Ascending aorta (tissue), 2 donors: ENCODE measurements around the gene INVS. TPM values are rescaled to one million over a fixed set of nuclear protein-coding genes. Genes with fewer than 3 reads are reported as not detected.

Experiments
- DNase-seq, 2 donors: peaks; one replicate each; pipeline ENCODE4 v3.0.0-alpha.2; 2019; ENCODE audit warnings: low spot score in 2 of 2
- H3K27ac ChIP-seq, 2 donors: fragments of 200-600 bp; sonication (generic); one replicate each; pipeline ENCODE4 v1.5.1; 2016 to 2017; ENCODE audit warnings: mild to moderate bottlenecking in 1 of 2
- H3K27me3 ChIP-seq: fragments of 200-600 bp; sonication (generic); one replicate; pipeline ENCODE4 v1.5.1; 2017
- H3K36me3 ChIP-seq, 2 donors: fragments of 200-600 bp; sonication (generic); one replicate each; pipeline ENCODE4 v1.5.1; 2016
- H3K4me1 ChIP-seq, 2 donors: fragments of 200-600 bp; sonication (generic); one replicate each; pipeline ENCODE4 v1.5.1; 2016 to 2017; ENCODE audit warnings: mild to moderate bottlenecking in 1 of 2
- H3K4me3 ChIP-seq, 2 donors: fragments of 200-600 bp; sonication (generic); one replicate each; pipeline ENCODE4 v1.5.1; 2016 to 2017; ENCODE audit warnings: mild to moderate bottlenecking in 1 of 2
- H3K9me3 ChIP-seq, 2 donors: fragments of 200-600 bp; sonication (generic); one replicate each; pipeline ENCODE4 v1.5.1; 2016
- intact Hi-C: fragments of 100-400 bp; cut with DNase I; formaldehyde crosslinking; loops from one replicate; pipeline ENCODE4 v1.15.1; 2023
- total RNA-seq: library from RNA; depleted of rRNA; stranded (reverse); fragments of >200 nt; gene quantifications from one replicate; pipeline ENCODE4 v1.1.0, GENCODE V29; 2016
- TF ChIP-seq, protein P1 (sequence below), 3 experiments: fragments of 200-600 bp in 2 of 3; fragments of 450-650 bp in 1 of 3; sonication (generic) in 2 of 3; IDR thresholded peaks; one replicate each; pipeline ENCODE4 v1.5.1; 2016 to 2019; ENCODE audit warnings: antibody characterized with exemption in 3 of 3, mild to moderate bottlenecking in 1 of 3, moderate library complexity in 1 of 3

Gene INVS
- total RNA-seq, 1 donor from 2014 or later: 8.5 TPM

GRCh38 chr9:100082782-100083181, 16.3 kb upstream of the INVS start:
- no peak for DNase-seq
- TF ChIP-seq, protein P1, sequence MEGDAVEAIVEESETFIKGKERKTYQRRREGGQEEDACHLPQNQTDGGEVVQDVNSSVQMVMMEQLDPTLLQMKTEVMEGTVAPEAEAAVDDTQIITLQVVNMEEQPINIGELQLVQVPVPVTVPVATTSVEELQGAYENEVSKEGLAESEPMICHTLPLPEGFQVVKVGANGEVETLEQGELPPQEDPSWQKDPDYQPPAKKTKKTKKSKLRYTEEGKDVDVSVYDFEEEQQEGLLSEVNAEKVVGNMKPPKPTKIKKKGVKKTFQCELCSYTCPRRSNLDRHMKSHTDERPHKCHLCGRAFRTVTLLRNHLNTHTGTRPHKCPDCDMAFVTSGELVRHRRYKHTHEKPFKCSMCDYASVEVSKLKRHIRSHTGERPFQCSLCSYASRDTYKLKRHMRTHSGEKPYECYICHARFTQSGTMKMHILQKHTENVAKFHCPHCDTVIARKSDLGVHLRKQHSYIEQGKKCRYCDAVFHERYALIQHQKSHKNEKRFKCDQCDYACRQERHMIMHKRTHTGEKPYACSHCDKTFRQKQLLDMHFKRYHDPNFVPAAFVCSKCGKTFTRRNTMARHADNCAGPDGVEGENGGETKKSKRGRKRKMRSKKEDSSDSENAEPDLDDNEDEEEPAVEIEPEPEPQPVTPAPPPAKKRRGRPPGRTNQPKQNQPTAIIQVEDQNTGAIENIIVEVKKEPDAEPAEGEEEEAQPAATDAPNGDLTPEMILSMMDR (IDR thresholded peaks at IDR 0.05): no peak

DNA sequence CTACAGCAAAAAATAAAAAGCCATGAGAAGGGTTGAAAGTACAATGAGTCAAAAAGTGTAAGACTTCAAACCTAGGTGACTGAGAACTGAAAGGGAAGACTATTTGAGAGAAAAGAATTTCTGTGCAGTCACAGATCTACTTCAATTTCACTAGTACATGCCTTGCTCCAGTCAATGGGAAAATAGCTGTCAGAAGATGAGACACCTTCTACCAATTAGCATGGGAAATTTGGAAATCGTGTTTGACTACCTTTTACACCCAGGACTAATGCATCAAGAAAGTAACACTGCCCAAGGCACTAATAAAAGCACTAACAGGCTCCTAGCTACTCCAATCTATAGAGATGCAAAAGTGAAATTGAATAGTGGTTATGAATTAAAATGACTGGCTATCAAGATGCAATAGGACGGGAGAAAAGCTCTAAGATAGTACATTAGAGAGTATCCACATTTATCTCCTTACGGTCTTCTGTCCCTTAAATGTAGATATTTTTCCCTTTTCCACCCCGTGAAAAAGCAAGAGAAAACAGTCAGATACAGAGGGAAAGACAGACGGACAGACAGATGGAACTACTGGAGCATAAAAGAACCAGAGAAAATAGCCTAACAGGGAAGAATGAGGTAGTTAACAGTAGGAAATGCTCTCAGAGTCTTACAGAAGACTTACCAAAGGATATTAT, 15.5 kb upstream of the INVS start:
- TF ChIP-seq, protein P1 (IDR thresholded peaks at IDR 0.05): no peak
- DNase-seq: no peak
- H3K36me3 ChIP-seq: no peaks in the 10 kb centered on the region
- H3K4me3 ChIP-seq: no peak overlapping the region
- intact Hi-C loops: no loop called here
- peaks cover 0 to 8% of the 10 kb centered on the region in 2 donors for H3K4me1 ChIP-seq
- no peaks in the 10 kb centered on the region for H3K27me3 ChIP-seq
- H3K9me3 ChIP-seq: no peaks in the 10 kb centered on the region
- no peak overlapping the region for H3K27ac ChIP-seq

More at GRCh38 chr9:100082782-100083181, 16.3 kb upstream of the INVS start:
- H3K4me1 ChIP-seq: peaks cover 0 to 8% of the 10 kb centered on the region in 2 donors
- no peak overlapping the region for H3K4me3 ChIP-seq
- H3K27me3 ChIP-seq: no peaks in the 10 kb centered on the region
- intact Hi-C loops: no loop called here
- no peaks in the 10 kb centered on the region for H3K36me3 ChIP-seq
- H3K27ac ChIP-seq: no peak overlapping the region
- H3K9me3 ChIP-seq: no peaks in the 10 kb centered on the region

GRCh38 chr9:100084128-100084453, 15.0 kb upstream of the INVS start:
- Histone ChIP-seq H3K27ac (no peak overlapping the region), H3K4me3 (no peak overlapping the region), H3K36me3 (no peaks in the 10 kb centered on the region), H3K9me3 (no peaks in the 10 kb centered on the region), H3K4me1 (peaks cover 0 to 8% of the 10 kb centered on the region in 2 donors), H3K27me3 (no peaks in the 10 kb centered on the region)
- TF ChIP-seq, protein P1 (IDR thresholded peaks at IDR 0.05): no peak
- DNase-seq: no peak
- intact Hi-C loops: no loop called here

DNA sequence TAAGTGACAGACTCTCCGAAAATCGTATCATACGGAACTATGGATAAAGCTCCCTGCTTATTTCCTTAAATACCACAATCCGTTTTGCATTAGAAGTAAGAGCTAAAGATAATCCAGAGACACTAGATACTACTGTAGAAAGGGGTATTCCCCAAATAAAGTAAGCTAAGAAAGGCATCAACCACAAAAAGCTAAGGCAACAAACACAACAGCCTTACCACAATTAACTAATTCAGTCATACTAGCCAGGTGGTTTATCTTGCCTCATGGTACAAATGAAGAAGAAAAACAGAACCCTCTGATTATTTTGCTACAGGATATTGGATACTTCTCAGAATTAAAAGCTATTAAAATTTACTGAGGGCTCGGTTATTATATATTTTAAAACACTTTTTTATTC, 14.3 kb upstream of the INVS start:
- no peak for DNase-seq
- intact Hi-C loops: no loop called here
- Histone ChIP-seq H3K36me3 (no peaks in the 10 kb centered on the region), H3K9me3 (no peaks in the 10 kb centered on the region), H3K4me1 (peaks cover 0 to 8% of the 10 kb centered on the region in 2 donors), H3K27ac (no peak overlapping the region), H3K4me3 (no peak overlapping the region), H3K27me3 (no peaks in the 10 kb centered on the region)
- TF ChIP-seq, protein P1 (IDR thresholded peaks at IDR 0.05): no peak

- TF ChIP-seq, protein P1 (IDR thresholded peaks at IDR 0.05): no peak
- Histone ChIP-seq H3K36me3 (no peaks in the 10 kb centered on the region), H3K27ac (no peak overlapping the region), H3K4me1 (peaks cover 0 to 5% of the 10 kb centered on the region in 2 donors), H3K9me3 (no peaks in the 10 kb centered on the region), H3K27me3 (no peaks in the 10 kb centered on the region), H3K4me3 (no peak overlapping the region)
- no peak for DNase-seq
- intact Hi-C loops: no loop called here
Observed at GRCh38 chr9:100086097-100086635, 12.9 kb upstream of the INVS start.
